HCT116 (cell line): ENCODE data around the gene MCF2L2. TPM values are rescaled to one million over a fixed set of nuclear protein-coding genes. Genes with fewer than 3 reads are reported as not detected.

Experiments
- ATAC-seq: fragments of 200-7000 bp; cut with Tn5 transposase; 2 replicates; pipeline ENCODE4 v1.9.1; 2020; ENCODE audit warnings: mild to moderate bottlenecking, moderate library complexity
- BruUV-seq: library from RNA; stranded (reverse); fragments of 400-500 nt; replicated peaks from 2 replicates; lab custom pipeline; 2021; lab: Mats Ljungman, UMichigan
- CTCF ChIA-PET: fragments of 300-600 bp; sonication (Branson Sonifier 250); formaldehyde crosslinking; loops from one replicate; lab custom pipeline; 2021; ENCODE audit warnings: antibody characterized with exemption; lab: Charles Lee
- POLR2A ChIA-PET: fragments of 300-600, 350-600 bp; sonication (Branson Sonifier 250); formaldehyde crosslinking; loops from one replicate; lab custom pipeline; 2021; ENCODE audit warnings: antibody characterized with exemption; lab: Charles Lee
- RAD21 ChIA-PET, 2 experiments: fragments of 300-600 bp; sonication (Branson Sonifier 250); formaldehyde crosslinking; loops; one replicate each; lab custom pipeline; 2023; ENCODE audit warnings: low total read pairs in 2 of 2; ENCODE audit not compliant: uncharacterized antibody in 2 of 2, unreplicated experiment in 2 of 2, low non-redundant PET in 1 of 2; lab: Charles Lee
- DNase-seq: peaks from one replicate; pipeline ENCODE4 v3.0.0-alpha.2; 2010; ENCODE audit warnings: low read depth, low spot score
- H2AFZ ChIP-seq: fragments of 200-600 bp; shearing (Covaris generic), sonication (generic); 2 replicates; pipeline ENCODE4 v1.6.1; 2017; ENCODE audit warnings: low read depth, mixed run types, mixed read lengths, antibody characterized with exemption, low read length; ENCODE audit not compliant: poor library complexity, severe bottlenecking
- H3K27ac ChIP-seq: 2 replicates; pipeline ENCODE4 v1.5.1; 2012; ENCODE audit warnings: low read depth, low read length
- H3K27me3 ChIP-seq: fragments of 200-600 bp; sonication (generic); 2 replicates; pipeline ENCODE4 v1.6.1; 2016; ENCODE audit warnings: mixed run types, low read length, mixed read lengths; ENCODE audit not compliant: insufficient read depth
- H3K36me3 ChIP-seq, 2 experiments: fragments of 200-500 bp in 1 of 2; fragments of 200-600 bp in 1 of 2; sonication (Bioruptor generic) in 1 of 2; sonication (generic) in 1 of 2; 2 replicates each; pipeline versions ENCODE4 v1.5.1 to v1.6.1; 2014 to 2016; ENCODE audit warnings: low read length in 2 of 2, inconsistent platforms in 1 of 2, mixed read lengths in 1 of 2, mixed run types in 1 of 2; ENCODE audit not compliant: insufficient read depth in 2 of 2, control insufficient read depth in 1 of 2
- H3K4me1 ChIP-seq, 2 experiments: fragments of 200-600 bp in 1 of 2; sonication (generic) in 1 of 2; 2 replicates each; pipeline versions ENCODE4 v1.5.1 to v1.6.1; 2012 to 2017; ENCODE audit warnings: low read length in 2 of 2, inconsistent platforms in 1 of 2, mild to moderate bottlenecking in 1 of 2, mixed read lengths in 1 of 2, mixed run types in 1 of 2, moderate library complexity in 1 of 2; ENCODE audit not compliant: insufficient read depth in 2 of 2, control insufficient read depth in 1 of 2
- H3K4me2 ChIP-seq: fragments of 200-600 bp; sonication (generic); 2 replicates; pipeline ENCODE4 v1.6.1; 2017; ENCODE audit warnings: mixed run types, low read length, mixed read lengths
- H3K4me3 ChIP-seq, 2 experiments: fragments of 200-600 bp in 1 of 2; sonication (generic) in 1 of 2; replicated peaks in 1 of 2; 2 replicates each; pipeline ENCODE4 v1.5.1; 2011 to 2016; ENCODE audit warnings: low read length in 2 of 2, control low read depth in 1 of 2, low read depth in 1 of 2, mild to moderate bottlenecking in 1 of 2, mixed read lengths in 1 of 2, mixed run types in 1 of 2
- H3K79me2 ChIP-seq: fragments of 200-600 bp; sonication (generic); 2 replicates; pipeline ENCODE4 v1.6.1; 2017; ENCODE audit warnings: mild to moderate bottlenecking, mixed run types, low read length, moderate library complexity, mixed read lengths; ENCODE audit not compliant: insufficient read depth
- H3K9ac ChIP-seq: fragments of 200-600 bp; sonication (generic); 2 replicates; pipeline ENCODE4 v1.6.1; 2016; ENCODE audit warnings: low read length, mixed read lengths
- H3K9me2 ChIP-seq: fragments of 200-600 bp; sonication (generic), shearing (Covaris generic); 2 replicates; pipeline ENCODE4 v1.6.1; 2017; ENCODE audit warnings: mixed run types, mild to moderate bottlenecking, moderate library complexity; ENCODE audit not compliant: insufficient read depth
- H3K9me3 ChIP-seq, 2 experiments: fragments of 200-500 bp in 1 of 2; fragments of 200-600 bp in 1 of 2; sonication (Bioruptor generic) in 1 of 2; sonication (generic) in 1 of 2; 2 replicates each; pipeline ENCODE4 v1.6.1; 2014 to 2017; ENCODE audit warnings: low read length in 2 of 2, mixed read lengths in 2 of 2, inconsistent platforms in 1 of 2, low read depth in 1 of 2, mild to moderate bottlenecking in 1 of 2, mixed run types in 1 of 2, moderate library complexity in 1 of 2; ENCODE audit not compliant: control insufficient read depth in 1 of 2, insufficient read depth in 1 of 2
- H4K20me1 ChIP-seq: fragments of 200-600 bp; sonication (generic), shearing (Covaris generic); 2 replicates; pipeline ENCODE4 v1.6.1; 2017; ENCODE audit warnings: mixed run types, mild to moderate bottlenecking, moderate library complexity; ENCODE audit not compliant: insufficient read depth
- ATF3 ChIP-seq: IDR thresholded peaks from 2 replicates; pipeline ENCODE4 v1.6.1; 2012
- CBX3 ChIP-seq: IDR thresholded peaks from 2 replicates; pipeline ENCODE4 v1.6.1; 2012; ENCODE audit warnings: low read depth
- CTCF ChIP-seq, 3 experiments: fragments of 200-600 bp in 1 of 3; sonication (generic) in 1 of 3; IDR thresholded peaks in 2 of 3; conservative IDR thresholded peaks in 1 of 3; 2 replicates each; pipeline ENCODE4 v1.5.1; 2012 to 2017; ENCODE audit warnings: low read depth in 2 of 3, low read length in 2 of 3, antibody characterized with exemption in 1 of 3, borderline replicate concordance in 1 of 3, control low read depth in 1 of 3, mild to moderate bottlenecking in 1 of 3, mixed read lengths in 1 of 3, mixed run types in 1 of 3, moderate library complexity in 1 of 3; ENCODE audit not compliant: insufficient read depth in 1 of 3
- EZH2 ChIP-seq: fragments of 200-600 bp; sonication (generic); IDR thresholded peaks from 2 replicates; pipeline ENCODE4 v1.6.1; 2017; ENCODE audit warnings: antibody characterized with exemption, mixed run types
- EZH2phosphoT487 ChIP-seq: fragments of 200-600 bp; IDR thresholded peaks from 2 replicates; pipeline ENCODE4 v1.6.1; 2018; ENCODE audit warnings: antibody characterized with exemption, borderline replicate concordance
- FOSL1 ChIP-seq: IDR thresholded peaks from 2 replicates; pipeline ENCODE4 v1.6.1; 2012; ENCODE audit warnings: low read depth
- REST ChIP-seq: IDR thresholded peaks from 2 replicates; pipeline ENCODE4 v1.6.1; 2012; ENCODE audit warnings: low read depth
- SP1 ChIP-seq: IDR thresholded peaks from 2 replicates; pipeline ENCODE4 v1.6.1; 2012; ENCODE audit warnings: low read depth
- TCF7L2 ChIP-seq: IDR thresholded peaks from 2 replicates; pipeline ENCODE4 v1.7.0; 2011; ENCODE audit warnings: borderline replicate concordance, inconsistent platforms; ENCODE audit not compliant: insufficient read depth, insufficient read length; ENCODE audit errors: extremely low read depth
- YY1 ChIP-seq: IDR thresholded peaks from 2 replicates; pipeline ENCODE4 v1.6.1; 2011; ENCODE audit warnings: low read length, low read depth, moderate library complexity, mild to moderate bottlenecking; ENCODE audit not compliant: insufficient replicate concordance; ENCODE audit errors: extremely low read depth
- intact Hi-C: fragments of 100-400 bp; cut with micrococcal nuclease; formaldehyde crosslinking; loops from 2 replicates; pipeline ENCODE4 v1.10.0; 2022
- total RNA-seq: library from RNA; stranded (reverse); gene quantifications from one replicate; pipeline ENCODE4 v1.2.1, GENCODE V29; 2021; ENCODE audit not compliant: unreplicated experiment

Gene MCF2L2
- total RNA-seq, 1 experiment from 2014 or later, result 1.5 TPM

GRCh38 chr3:183312433-183312832 lies 116.0 kb downstream of the MCF2L2 start:
- no peak overlapping the region for H3K27ac ChIP-seq
- ATAC-seq (no peak), DNase-seq (no peak)
- ChIA-PET POLR2A (no interaction called here), RAD21 (no interaction called here), CTCF (no interaction called here)
- H3K4me2 ChIP-seq, result no peak overlapping the region
- no peaks in the 10 kb centered on the region for H3K79me2 ChIP-seq
- no peaks in the 10 kb centered on the region for H3K9me2 ChIP-seq
- no peak overlapping the region for H3K9ac ChIP-seq
- BruUV-seq, result no TSS peak
- peaks cover 0 to 10% of the 10 kb centered on the region in 2 experiments; a peak in 3 of 4 replicates for H3K4me1 ChIP-seq
- H2AFZ ChIP-seq, result no peak overlapping the region
- TF ChIP-seq FOSL1, result no peak
- no peak for TF ChIP-seq TCF7L2
- no peak for TF ChIP-seq SP1
- no peak for TF ChIP-seq EZH2phosphoT487
- no peak for TF ChIP-seq CTCF (IDR thresholded peaks at IDR 0.05 in 2 of 3, conservative IDR thresholded peaks at IDR 0.05 in 1 of 3; ENCODE audit: borderline replicate concordance in 1 of 3, insufficient read depth in 1 of 3, low read depth in 2 of 3, low read length in 2 of 3)
- no peak for TF ChIP-seq REST
- no peak for TF ChIP-seq ATF3
- TF ChIP-seq YY1, result no peak
- no peak for TF ChIP-seq CBX3
- no peak for TF ChIP-seq EZH2
- H3K36me3 ChIP-seq, result no peaks in the 10 kb centered on the region
- H3K4me3 ChIP-seq, result no peak overlapping the region
- H3K9me3 ChIP-seq, result no peaks in the 10 kb centered on the region
- no peaks in the 10 kb centered on the region; the same call in 1 of the 2 replicates for H4K20me1 ChIP-seq
- intact Hi-C loops, result no loop called here
- H3K27me3 ChIP-seq, result no peaks in the 10 kb centered on the region
